Epithelial cell of proximal tubule (primary cell): Measurements from ENCODE around the gene PEF1. TPM values are rescaled to one million over a fixed set of nuclear protein-coding genes. Genes with fewer than 3 reads are reported as not detected.

Source experiments
- DNase-seq: peaks from one replicate; pipeline ENCODE4 v3.0.0-alpha.2; 2011; ENCODE audit warnings: low read depth
- H3K4me3 ChIP-seq: 2 replicates; pipeline ENCODE4 v1.5.1; 2011; ENCODE audit warnings: low read depth, mild to moderate bottlenecking, low read length
- CTCF ChIP-seq: conservative IDR thresholded peaks from 2 replicates; pipeline ENCODE4 v1.5.1; 2012; ENCODE audit warnings: low read depth, mild to moderate bottlenecking, low read length
- total RNA-seq: library from RNA; depleted of rRNA; stranded (reverse); fragments of >200 nt; gene quantifications from 2 replicates; pipeline ENCODE4 v1.2.3, GENCODE V29; 2015

The PEF1 gene
- total RNA-seq, 1 donor from 2014 or later, result 71.7 TPM

GRCh38 chr1:31662463-31662862, 17.8 kb upstream of the PEF1 start:
- no peak for TF ChIP-seq CTCF
- no peak for DNase-seq
- no peak overlapping the region for H3K4me3 ChIP-seq

- no peak for TF ChIP-seq CTCF
- H3K4me3 ChIP-seq, result no peak overlapping the region
- no peak for DNase-seq
These were observed 17.2 kb upstream of the PEF1 start for GRCh38 chr1:31661856-31662255.

DNA sequence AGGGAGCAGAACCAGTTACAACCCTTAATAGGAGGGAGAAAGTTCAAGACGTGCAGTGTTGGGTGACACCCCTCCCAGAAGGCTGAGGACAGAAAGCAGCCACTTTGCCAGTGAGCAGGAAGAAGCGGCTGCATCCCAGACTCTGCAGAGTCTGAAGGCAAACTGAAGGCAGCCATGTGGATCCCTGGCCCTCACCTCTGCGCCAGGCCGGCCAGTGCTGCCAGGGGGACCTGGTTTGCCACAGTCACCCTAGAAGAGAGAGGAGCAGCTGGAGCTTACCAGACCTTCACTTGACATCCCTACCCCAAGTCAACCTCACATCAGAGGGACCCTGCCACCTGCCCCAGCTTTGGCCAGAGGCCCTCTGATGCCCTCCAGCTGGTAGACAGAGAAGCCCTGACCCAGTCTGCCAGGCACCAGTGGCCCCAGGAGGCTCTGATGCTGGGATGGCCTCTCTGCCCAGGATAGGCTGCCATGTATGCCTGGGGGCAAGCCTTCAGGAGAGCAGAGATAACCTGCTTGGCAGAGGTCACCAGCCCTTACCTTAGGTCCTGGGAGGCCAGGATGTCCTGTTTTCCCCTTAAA, 16.3 kb upstream of the PEF1 start:
- no peak for DNase-seq
- TF ChIP-seq CTCF, result no peak

GRCh38 chr1:31659889-31660288, 15.2 kb upstream of the PEF1 start:
- DNase-seq, result no peak
- TF ChIP-seq CTCF, result no peak
- H3K4me3 ChIP-seq, result no peak overlapping the region

More for the DNA sequence above, 16.3 kb upstream of the PEF1 start:
- no peak overlapping the region for H3K4me3 ChIP-seq

- no peak overlapping the region for H3K4me3 ChIP-seq
- TF ChIP-seq CTCF, result no peak
- no peak for DNase-seq
These were observed 14.0 kb upstream of the PEF1 start for GRCh38 chr1:31658721-31659120.

GRCh38 chr1:31657972-31658510, 13.4 kb upstream of the PEF1 start:
- no peak for TF ChIP-seq CTCF
- no peak for DNase-seq

More at GRCh38 chr1:31657972-31658510, 13.4 kb upstream of the PEF1 start:
- H3K4me3 ChIP-seq, result no peak overlapping the region
